ENCODE data around the gene DAPK1.

The DAPK1 gene

DNA sequence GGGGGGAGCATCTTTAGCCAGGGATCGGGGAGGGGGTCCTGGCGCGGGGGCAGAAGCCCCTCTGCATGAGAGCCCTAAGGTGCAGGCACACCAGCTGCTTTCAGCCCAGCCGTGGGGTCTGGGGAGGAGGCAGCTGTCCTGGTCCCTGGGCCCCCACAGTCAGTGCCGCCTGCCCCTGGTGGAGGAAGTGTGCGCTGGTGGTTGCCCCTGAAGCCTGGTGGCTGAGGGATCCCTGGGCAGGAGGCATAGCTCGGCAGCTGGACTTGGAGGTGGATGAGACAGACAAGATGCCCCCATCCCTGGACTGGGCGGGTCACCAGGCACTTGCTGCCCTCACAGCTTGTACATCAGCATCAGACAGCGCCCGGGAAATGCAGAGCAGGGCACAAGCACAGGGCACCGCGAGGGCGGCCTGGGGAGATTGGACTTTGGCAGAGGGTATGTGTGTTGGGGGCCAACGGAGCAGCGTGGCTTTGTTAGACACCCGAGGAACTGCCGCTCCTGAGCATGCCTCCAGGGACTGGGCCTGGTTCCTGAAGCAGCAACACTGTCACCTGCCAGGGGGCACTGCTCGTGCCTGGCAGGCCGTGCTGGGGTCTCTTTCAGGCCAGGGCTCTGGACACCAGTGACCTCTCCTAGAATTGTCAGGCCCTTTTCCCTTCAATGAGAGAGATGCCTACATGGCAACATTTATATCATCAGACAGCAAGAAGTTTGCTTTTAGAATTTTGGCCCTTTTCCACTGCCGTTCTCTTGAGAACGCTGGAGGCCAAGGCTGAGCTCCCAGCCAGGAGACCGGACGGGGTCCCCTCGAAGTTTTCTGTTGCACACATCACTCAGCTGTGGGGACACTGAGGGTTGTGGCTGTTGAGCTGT is 186.3 kb downstream of the DAPK1 start:
- Histone ChIP-seq H3K9me3 (ENCODE audit: control insufficient read depth, low read length) (no peaks in the 10 kb centered on the region), H3K4ac (ENCODE audit: low read depth in 1 of 2, low read length in 2 of 2) (no peak overlapping the region), H3K27me3 (ENCODE audit: control insufficient read depth in 1 of 2, insufficient read depth in 1 of 2, low read length in 2 of 2) (no peaks in the 10 kb centered on the region), H3K23ac (ENCODE audit: low read length in 2 of 2) (no peak overlapping the region), H3K18ac (ENCODE audit: low read depth in 1 of 2, low read length in 2 of 2) (no peak overlapping the region), H4K8ac (ENCODE audit: low read length) (no peak overlapping the region), H3K14ac (ENCODE audit: low read length in 2 of 2) (no peak overlapping the region), H3K4me2 (ENCODE audit: low read length, poor library complexity, severe bottlenecking) (no peak overlapping the region), H3K36me3 (ENCODE audit: control insufficient read depth in 1 of 2, insufficient read depth in 2 of 2, low read depth in 1 of 2, low read length in 2 of 2) (peaks cover 20 to 49% of the 10 kb centered on the region in 2 experiments), H2BK5ac (ENCODE audit: low read depth, low read length, poor library complexity, severe bottlenecking) (no peak overlapping the region), H4K91ac (ENCODE audit: low read length) (peak overlapping the region; percentile 70), H2BK120ac (ENCODE audit: low read depth, low read length) (no peak overlapping the region), H2AFZ (ENCODE audit: low read depth, low read length) (no peak overlapping the region), H3K9ac (ENCODE audit: low read length) (no peak overlapping the region), H3K79me1 (replicated peaks; ENCODE audit: low read length, poor library complexity, severe bottlenecking) (peaks cover 23% of the 10 kb centered on the region), H3K4me3 (ENCODE audit: insufficient read depth in 1 of 2, low read depth in 1 of 2, low read length in 2 of 2) (no peak overlapping the region), H2BK12ac (ENCODE audit: low read length in 2 of 2) (peak overlapping the region in 1 of 2 experiments; percentile 3), H2AK5ac (ENCODE audit: low read length, severe bottlenecking) (no peak overlapping the region), H3K4me1 (ENCODE audit: control insufficient read depth, insufficient read depth, low read depth, low read length) (peaks cover 11% of the 10 kb centered on the region), H2BK15ac (ENCODE audit: low read depth, poor library complexity, severe bottlenecking) (peak overlapping the region; percentile 52), H3K27ac (ENCODE audit: low read length, poor library complexity, severe bottlenecking) (no peak overlapping the region)
- WGBS = 95% methylated on average over 24 of the region's 24 CpGs
- no peak for DNase-seq

DNA sequence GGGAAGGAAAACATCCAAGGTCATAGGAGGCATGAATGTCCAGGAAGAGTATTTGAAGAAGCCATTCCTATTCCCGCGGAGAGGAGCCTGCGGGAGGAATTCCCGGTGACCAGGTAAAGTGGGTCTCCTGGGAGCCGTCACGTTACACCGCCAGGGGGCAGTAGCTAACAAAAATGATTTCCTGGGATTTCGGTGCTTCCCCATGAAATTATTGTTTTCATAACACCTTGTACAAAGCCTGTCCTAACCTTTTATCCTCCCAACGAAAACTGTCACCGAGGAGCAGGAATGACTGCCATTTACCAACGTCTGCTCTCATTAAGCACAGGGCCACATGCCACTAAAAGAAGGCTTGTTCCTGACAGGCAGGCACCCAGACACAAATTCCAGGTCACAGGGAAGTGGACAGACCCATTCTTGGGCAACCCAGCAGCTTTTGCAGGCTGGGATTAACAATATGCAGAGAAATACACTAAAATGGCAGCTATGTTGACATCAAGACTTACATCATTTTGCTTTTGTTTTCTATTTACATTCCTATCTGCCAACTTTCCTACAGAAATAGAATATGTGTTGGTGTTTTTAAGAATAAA is 187.1 kb downstream of the DAPK1 start:
- Histone ChIP-seq H3K27ac (ENCODE audit: low read length, poor library complexity, severe bottlenecking) (no peak overlapping the region), H3K27me3 (ENCODE audit: control insufficient read depth in 1 of 2, insufficient read depth in 1 of 2, low read length in 2 of 2) (no peaks in the 10 kb centered on the region), H2AK5ac (ENCODE audit: low read length, severe bottlenecking) (no peak overlapping the region), H3K79me1 (replicated peaks; ENCODE audit: low read length, poor library complexity, severe bottlenecking) (peaks cover 19% of the 10 kb centered on the region), H2BK12ac (ENCODE audit: low read length in 2 of 2) (peak overlapping the region in 1 of 2 experiments; percentile 92), H2BK5ac (ENCODE audit: low read depth, low read length, poor library complexity, severe bottlenecking) (no peak overlapping the region), H4K8ac (ENCODE audit: low read length) (peak overlapping the region; percentile 78), H2AFZ (ENCODE audit: low read depth, low read length) (no peak overlapping the region), H3K4me2 (ENCODE audit: low read length, poor library complexity, severe bottlenecking) (no peak overlapping the region), H3K14ac (ENCODE audit: low read length in 2 of 2) (no peak overlapping the region), H3K9me3 (ENCODE audit: control insufficient read depth, low read length) (no peaks in the 10 kb centered on the region), H3K4me1 (ENCODE audit: control insufficient read depth, insufficient read depth, low read depth, low read length) (peaks cover 11% of the 10 kb centered on the region), H3K23ac (ENCODE audit: low read length in 2 of 2) (no peak overlapping the region), H2BK120ac (ENCODE audit: low read depth, low read length) (no peak overlapping the region), H2BK15ac (ENCODE audit: low read depth, poor library complexity, severe bottlenecking) (no peak overlapping the region), H4K91ac (ENCODE audit: low read length) (no peak overlapping the region), H3K4me3 (ENCODE audit: insufficient read depth in 1 of 2, low read depth in 1 of 2, low read length in 2 of 2) (no peak overlapping the region), H3K4ac (ENCODE audit: low read depth in 1 of 2, low read length in 2 of 2) (no peak overlapping the region), H3K36me3 (ENCODE audit: control insufficient read depth in 1 of 2, insufficient read depth in 2 of 2, low read depth in 1 of 2, low read length in 2 of 2) (peaks cover 20 to 45% of the 10 kb centered on the region in 2 experiments), H3K18ac (ENCODE audit: low read depth in 1 of 2, low read length in 2 of 2) (peak overlapping the region in 1 of 2 experiments; percentile 37), H3K9ac (ENCODE audit: low read length) (no peak overlapping the region)
- DNase-seq = peak; percentile 33
- 54% methylated on average over 11 of the region's 11 CpGs for WGBS

DNA sequence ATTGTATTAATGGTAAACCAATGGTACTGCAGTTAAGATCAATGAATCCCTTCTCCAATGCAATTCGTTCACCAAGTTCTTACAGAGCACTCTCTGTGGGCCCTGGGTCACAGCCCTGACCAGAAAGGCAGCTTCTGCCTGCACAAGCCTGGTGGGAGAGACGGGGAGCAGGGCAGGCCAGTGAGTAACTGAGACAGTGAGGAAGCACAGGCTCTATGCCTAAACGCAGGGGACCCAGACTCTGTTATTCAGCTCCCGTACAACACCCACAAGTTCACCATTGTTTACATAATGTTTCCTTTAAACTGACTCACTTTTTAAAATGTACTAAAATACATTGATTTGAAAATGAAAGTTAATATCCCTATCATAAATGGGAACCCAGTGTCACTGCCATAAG is 187.8 kb downstream of the DAPK1 start:
- Histone ChIP-seq H4K8ac (ENCODE audit: low read length) (peak overlapping the region; percentile 74), H2AK5ac (ENCODE audit: low read length, severe bottlenecking) (no peak overlapping the region), H3K9me3 (ENCODE audit: control insufficient read depth, low read length) (peaks cover 1% of the 10 kb centered on the region), H3K14ac (ENCODE audit: low read length in 2 of 2) (no peak overlapping the region), H3K23ac (ENCODE audit: low read length in 2 of 2) (no peak overlapping the region), H2BK15ac (ENCODE audit: low read depth, poor library complexity, severe bottlenecking) (no peak overlapping the region), H3K4me2 (ENCODE audit: low read length, poor library complexity, severe bottlenecking) (no peak overlapping the region), H3K79me1 (replicated peaks; ENCODE audit: low read length, poor library complexity, severe bottlenecking) (peaks cover 19% of the 10 kb centered on the region), H3K27me3 (ENCODE audit: control insufficient read depth in 1 of 2, insufficient read depth in 1 of 2, low read length in 2 of 2) (no peaks in the 10 kb centered on the region), H3K4ac (ENCODE audit: low read depth in 1 of 2, low read length in 2 of 2) (no peak overlapping the region), H3K18ac (ENCODE audit: low read depth in 1 of 2, low read length in 2 of 2) (no peak overlapping the region), H2BK5ac (ENCODE audit: low read depth, low read length, poor library complexity, severe bottlenecking) (no peak overlapping the region), H3K9ac (ENCODE audit: low read length) (no peak overlapping the region), H4K91ac (ENCODE audit: low read length) (no peak overlapping the region), H3K27ac (ENCODE audit: low read length, poor library complexity, severe bottlenecking) (no peak overlapping the region), H2BK12ac (ENCODE audit: low read length in 2 of 2) (peak overlapping the region; percentile 27 to 59), H3K4me3 (ENCODE audit: insufficient read depth in 1 of 2, low read depth in 1 of 2, low read length in 2 of 2) (no peak overlapping the region), H3K36me3 (ENCODE audit: control insufficient read depth in 1 of 2, insufficient read depth in 2 of 2, low read depth in 1 of 2, low read length in 2 of 2) (peaks cover 20 to 44% of the 10 kb centered on the region in 2 experiments), H3K4me1 (ENCODE audit: control insufficient read depth, insufficient read depth, low read depth, low read length) (peaks cover 11% of the 10 kb centered on the region), H2AFZ (ENCODE audit: low read depth, low read length) (no peak overlapping the region), H2BK120ac (ENCODE audit: low read depth, low read length) (no peak overlapping the region)
- WGBS = 82% methylated on average over 2 of the region's 4 CpGs
- DNase-seq = peak; percentile 44

DNA sequence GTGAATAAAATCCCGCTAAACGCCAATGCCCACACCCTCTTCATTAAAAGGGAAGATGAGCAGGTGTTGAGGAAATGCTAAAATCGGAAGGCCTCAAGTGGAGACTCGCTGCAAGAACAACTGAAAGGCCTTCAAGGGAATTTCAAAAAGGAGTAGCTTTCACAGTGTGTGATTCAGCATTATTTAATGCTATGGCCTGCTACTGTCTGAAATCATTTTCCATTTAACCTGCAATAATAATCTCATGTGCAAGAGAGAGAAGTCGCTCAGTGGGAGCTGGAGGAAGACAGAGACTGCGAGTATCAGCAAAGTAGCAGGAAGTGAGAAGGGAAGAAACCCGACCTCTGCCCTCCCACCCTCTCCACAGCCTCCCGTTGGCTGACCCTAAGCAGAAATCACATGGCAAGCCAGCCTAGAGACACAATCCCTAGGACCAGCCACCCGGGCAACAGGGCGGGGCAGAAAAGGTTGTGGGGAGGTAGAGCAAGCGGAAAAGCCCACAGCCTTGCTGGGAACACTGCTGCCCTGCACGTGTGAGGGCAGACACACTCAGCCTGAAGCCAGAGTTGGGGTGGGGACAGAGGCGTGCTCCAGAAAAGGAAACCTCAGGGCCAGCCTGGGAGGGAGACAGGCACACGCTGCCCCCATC is 188.3 kb downstream of the DAPK1 start:
- Histone ChIP-seq H3K79me1 (replicated peaks; ENCODE audit: low read length, poor library complexity, severe bottlenecking) (peaks cover 19% of the 10 kb centered on the region), H3K14ac (ENCODE audit: low read length in 2 of 2) (peak overlapping the region in 1 of 2 experiments; percentile 78), H3K27ac (ENCODE audit: low read length, poor library complexity, severe bottlenecking) (no peak overlapping the region), H3K27me3 (ENCODE audit: control insufficient read depth in 1 of 2, insufficient read depth in 1 of 2, low read length in 2 of 2) (no peaks in the 10 kb centered on the region), H3K4me1 (ENCODE audit: control insufficient read depth, insufficient read depth, low read depth, low read length) (peaks cover 11% of the 10 kb centered on the region), H3K4ac (ENCODE audit: low read depth in 1 of 2, low read length in 2 of 2) (peak overlapping the region in 1 of 2 experiments; percentile 43), H3K4me3 (ENCODE audit: insufficient read depth in 1 of 2, low read depth in 1 of 2, low read length in 2 of 2) (no peak overlapping the region), H2BK5ac (ENCODE audit: low read depth, low read length, poor library complexity, severe bottlenecking) (no peak overlapping the region), H3K36me3 (ENCODE audit: control insufficient read depth in 1 of 2, insufficient read depth in 2 of 2, low read depth in 1 of 2, low read length in 2 of 2) (peaks cover 20 to 42% of the 10 kb centered on the region in 2 experiments), H2BK15ac (ENCODE audit: low read depth, poor library complexity, severe bottlenecking) (no peak overlapping the region), H4K91ac (ENCODE audit: low read length) (peak overlapping the region; percentile 76), H4K8ac (ENCODE audit: low read length) (peak overlapping the region; percentile 84), H3K9me3 (ENCODE audit: control insufficient read depth, low read length) (peaks cover 5% of the 10 kb centered on the region), H3K23ac (ENCODE audit: low read length in 2 of 2) (no peak overlapping the region), H2AK5ac (ENCODE audit: low read length, severe bottlenecking) (no peak overlapping the region), H3K18ac (ENCODE audit: low read depth in 1 of 2, low read length in 2 of 2) (peak overlapping the region; percentile 29 to 79), H3K9ac (ENCODE audit: low read length) (no peak overlapping the region), H3K4me2 (ENCODE audit: low read length, poor library complexity, severe bottlenecking) (no peak overlapping the region), H2AFZ (ENCODE audit: low read depth, low read length) (no peak overlapping the region), H2BK120ac (ENCODE audit: low read depth, low read length) (no peak overlapping the region), H2BK12ac (ENCODE audit: low read length in 2 of 2) (peak overlapping the region; percentile 58 to 64)
- peak; percentile 17 for DNase-seq
- WGBS = 84% methylated on average over 8 of the region's 14 CpGs

All from mesenchymal stem cell (in vitro differentiated cells and primary cell).